ENCODE measurements around the gene CAV1.

DNA sequence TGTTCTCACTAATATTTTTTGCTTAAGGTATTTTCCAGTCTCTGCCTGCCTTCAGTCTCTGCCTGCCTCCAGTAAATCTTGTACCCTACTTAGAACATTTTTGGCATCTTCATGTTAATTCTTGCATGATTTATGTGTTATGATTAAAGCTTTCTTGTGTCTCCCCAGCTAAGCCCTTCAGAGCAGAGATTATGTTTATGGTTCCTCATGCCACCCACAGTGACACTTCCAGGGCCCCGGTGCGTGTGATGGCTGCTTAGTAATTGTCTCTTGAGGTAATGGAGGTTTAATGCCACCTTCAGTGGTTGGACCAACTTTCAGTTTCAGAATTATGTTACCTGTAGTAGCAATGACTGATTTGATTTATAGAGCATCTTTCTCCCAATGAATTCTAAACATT is 76.6 kb downstream of the CAV1 start:
- TF ChIP-seq, protein P1, sequence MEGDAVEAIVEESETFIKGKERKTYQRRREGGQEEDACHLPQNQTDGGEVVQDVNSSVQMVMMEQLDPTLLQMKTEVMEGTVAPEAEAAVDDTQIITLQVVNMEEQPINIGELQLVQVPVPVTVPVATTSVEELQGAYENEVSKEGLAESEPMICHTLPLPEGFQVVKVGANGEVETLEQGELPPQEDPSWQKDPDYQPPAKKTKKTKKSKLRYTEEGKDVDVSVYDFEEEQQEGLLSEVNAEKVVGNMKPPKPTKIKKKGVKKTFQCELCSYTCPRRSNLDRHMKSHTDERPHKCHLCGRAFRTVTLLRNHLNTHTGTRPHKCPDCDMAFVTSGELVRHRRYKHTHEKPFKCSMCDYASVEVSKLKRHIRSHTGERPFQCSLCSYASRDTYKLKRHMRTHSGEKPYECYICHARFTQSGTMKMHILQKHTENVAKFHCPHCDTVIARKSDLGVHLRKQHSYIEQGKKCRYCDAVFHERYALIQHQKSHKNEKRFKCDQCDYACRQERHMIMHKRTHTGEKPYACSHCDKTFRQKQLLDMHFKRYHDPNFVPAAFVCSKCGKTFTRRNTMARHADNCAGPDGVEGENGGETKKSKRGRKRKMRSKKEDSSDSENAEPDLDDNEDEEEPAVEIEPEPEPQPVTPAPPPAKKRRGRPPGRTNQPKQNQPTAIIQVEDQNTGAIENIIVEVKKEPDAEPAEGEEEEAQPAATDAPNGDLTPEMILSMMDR (conservative IDR thresholded peaks at IDR 0.05; ENCODE audit: low read length), result no peak
- TF ChIP-seq EZH2phosphoT487 (IDR thresholded peaks at IDR 0.05; ENCODE audit: borderline replicate concordance), result no peak
